KMS-11 (cell line): ENCODE results near the gene ASIC2.

Source experiments
- H2AFZ ChIP-seq: fragments of 200-600 bp; sonication (generic); 2 replicates; pipeline ENCODE4 v1.6.1; 2016; ENCODE audit warnings: antibody characterized with exemption, mixed run types, low read depth
- H3K27ac ChIP-seq: fragments of 200-600 bp; sonication (generic); 2 replicates; pipeline ENCODE4 v1.6.1; 2016; ENCODE audit warnings: mild to moderate bottlenecking, mixed run types
- H3K27me3 ChIP-seq: fragments of 200-600 bp; sonication (generic); 2 replicates; pipeline ENCODE4 v1.6.1; 2017; ENCODE audit warnings: mild to moderate bottlenecking, low read depth, mixed run types, moderate library complexity; ENCODE audit not compliant: insufficient read depth
- H3K36me3 ChIP-seq: fragments of 200-600 bp; sonication (generic); 2 replicates; pipeline ENCODE4 v1.6.1; 2017; ENCODE audit warnings: mild to moderate bottlenecking, mixed run types; ENCODE audit not compliant: insufficient read depth
- H3K4me1 ChIP-seq: fragments of 200-600 bp; sonication (generic); 2 replicates; pipeline ENCODE4 v1.6.1; 2016; ENCODE audit warnings: mild to moderate bottlenecking, low read depth, mixed run types; ENCODE audit not compliant: poor library complexity, severe bottlenecking
- H3K4me2 ChIP-seq: fragments of 200-600 bp; sonication (generic); 2 replicates; pipeline ENCODE4 v1.7.0; 2016; ENCODE audit warnings: mild to moderate bottlenecking, mixed run types
- H3K4me3 ChIP-seq: fragments of 200-600 bp; sonication (generic); IDR thresholded peaks from 2 replicates; pipeline ENCODE4 v1.6.1; 2017; ENCODE audit warnings: low read depth, low read length, mixed read lengths; ENCODE audit not compliant: insufficient read depth
- H3K79me2 ChIP-seq: fragments of 200-600 bp; sonication (generic); 2 replicates; pipeline ENCODE4 v1.6.1; 2016; ENCODE audit warnings: low read depth, mixed run types; ENCODE audit not compliant: insufficient read depth
- H3K9ac ChIP-seq: fragments of 200-600 bp; sonication (generic); 2 replicates; pipeline ENCODE4 v1.6.1; 2016; ENCODE audit warnings: mild to moderate bottlenecking, mixed run types
- H4K20me1 ChIP-seq: fragments of 200-600 bp; sonication (generic); 2 replicates; pipeline ENCODE4 v1.6.1; 2016; ENCODE audit warnings: mild to moderate bottlenecking, mixed run types; ENCODE audit not compliant: insufficient read depth
- CTCF ChIP-seq: fragments of 200-600 bp; sonication (generic); conservative IDR thresholded peaks from 2 replicates; pipeline ENCODE4 v1.6.1; 2017; ENCODE audit warnings: low read depth, mild to moderate bottlenecking, antibody characterized with exemption, low read length, moderate library complexity, mixed read lengths

The ASIC2 gene

GRCh38 chr17:33292981-33293867, at the start of gene ASIC2:
Gene ASIC2 (minus strand): TSS chr17:33293295.
- Histone ChIP-seq H3K27ac (no peak within 1 kb of the TSS), H2AFZ (no peak within 1 kb of the TSS), H3K9ac (no peak within 1 kb of the TSS), H3K4me1 (no peaks in the 10 kb centered on the region), H3K4me2 (no peak within 1 kb of the TSS), H4K20me1 (no peaks in the 10 kb centered on the region), H3K27me3 (no peaks in the 10 kb centered on the region), H3K79me2 (no peaks in the 10 kb centered on the region), H3K36me3 (no peaks in the 10 kb centered on the region), H3K4me3 (no peak within 1 kb of the TSS)
- no peak for TF ChIP-seq CTCF

GRCh38 chr17:33342025-33342424, 48.9 kb upstream of the ASIC2 start:
- Histone ChIP-seq H3K27ac (no peak overlapping the region), H4K20me1 (no peaks in the 10 kb centered on the region), H3K79me2 (no peaks in the 10 kb centered on the region), H3K4me1 (no peaks in the 10 kb centered on the region), H3K4me2 (no peak overlapping the region), H3K27me3 (no peaks in the 10 kb centered on the region), H2AFZ (no peak overlapping the region), H3K9ac (no peak overlapping the region), H3K36me3 (no peaks in the 10 kb centered on the region), H3K4me3 (no peak overlapping the region)
- no peak for TF ChIP-seq CTCF

- Histone ChIP-seq H3K9ac (no peak overlapping the region), H3K4me3 (no peak overlapping the region), H3K27me3 (no peaks in the 10 kb centered on the region), H3K4me2 (no peak overlapping the region), H2AFZ (no peak overlapping the region), H3K4me1 (no peaks in the 10 kb centered on the region), H3K27ac (no peak overlapping the region), H4K20me1 (no peaks in the 10 kb centered on the region), H3K36me3 (no peaks in the 10 kb centered on the region), H3K79me2 (no peaks in the 10 kb centered on the region)
- no peak for TF ChIP-seq CTCF
Measured at GRCh38 chr17:33338242-33338641, 45.1 kb upstream of the ASIC2 start.

GRCh38 chr17:33335491-33336173, 42.5 kb upstream of the ASIC2 start:
- Histone ChIP-seq H3K4me2 (no peak overlapping the region), H3K4me3 (no peak overlapping the region), H4K20me1 (no peaks in the 10 kb centered on the region), H2AFZ (no peak overlapping the region), H3K9ac (no peak overlapping the region), H3K36me3 (no peaks in the 10 kb centered on the region), H3K79me2 (no peaks in the 10 kb centered on the region), H3K4me1 (no peaks in the 10 kb centered on the region), H3K27ac (no peak overlapping the region), H3K27me3 (no peaks in the 10 kb centered on the region)
- no peak for TF ChIP-seq CTCF
